HG02938 (cell line): ENCODE results near the gene ADCY1.

Source experiments
- ATAC-seq: cut with Tn5 transposase; IDR thresholded peaks from one replicate; pipeline ENCODE4 v1.9.1; 2021; ENCODE audit warnings: mild to moderate bottlenecking, moderate library complexity; ENCODE audit not compliant: unreplicated experiment

Gene ADCY1

DNA sequence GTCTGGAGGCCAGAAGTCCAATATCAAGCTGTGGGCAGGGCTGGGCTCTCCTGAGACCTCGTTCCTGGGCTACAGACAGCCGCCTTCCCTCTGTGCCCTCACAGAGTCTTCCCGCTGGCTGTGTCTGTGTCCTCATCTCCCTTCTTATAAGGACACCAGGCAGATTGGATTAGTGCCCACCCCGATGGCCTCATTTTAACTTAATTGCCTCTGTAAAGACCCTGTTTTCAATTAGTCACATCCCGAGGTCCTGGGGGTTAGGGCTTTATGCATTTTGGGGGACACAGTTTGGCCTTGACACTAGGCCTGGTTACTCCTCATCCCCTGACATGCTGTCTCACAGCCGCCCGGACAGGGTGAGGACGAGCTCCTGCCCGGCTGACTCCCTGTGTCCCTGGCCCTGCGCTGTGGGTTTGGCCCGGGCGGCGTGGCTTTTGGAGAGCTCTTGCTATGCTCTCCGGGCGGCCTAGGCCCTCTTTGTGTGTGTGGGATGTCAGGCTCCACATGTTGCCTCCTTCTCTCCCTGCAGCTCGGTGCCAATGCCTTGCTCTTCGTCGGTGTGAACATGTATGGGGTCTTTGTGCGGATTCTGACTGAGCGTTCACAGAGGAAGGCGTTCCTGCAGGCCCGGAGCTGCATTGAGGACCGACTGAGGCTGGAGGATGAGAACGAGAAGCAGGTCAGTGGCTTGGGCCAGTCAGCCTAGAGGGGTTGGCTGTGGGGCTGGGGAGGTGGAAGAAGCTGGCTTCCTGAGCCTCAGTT is 18.2 kb downstream of the ADCY1 start:
- no peak for ATAC-seq

DNA sequence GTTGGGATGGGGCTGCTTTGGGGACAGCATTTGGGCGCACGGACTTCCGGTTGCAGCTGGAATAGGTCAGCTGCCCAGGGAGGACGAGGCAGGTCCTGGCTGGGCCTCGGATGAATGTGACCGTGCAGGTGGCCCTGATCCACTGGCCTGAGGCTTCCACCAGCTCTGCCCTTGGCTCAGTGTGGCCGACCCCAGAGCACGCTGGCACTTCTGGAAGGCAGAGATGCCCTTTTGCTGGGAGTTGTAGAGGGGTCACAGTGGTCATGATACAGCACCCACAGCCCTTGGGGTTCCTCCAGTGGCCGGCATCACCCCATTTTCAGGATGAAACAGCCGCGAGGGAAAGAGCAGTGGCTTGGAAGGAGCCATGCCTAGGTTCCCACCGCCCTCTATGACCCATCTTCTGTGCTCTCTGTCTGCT is 19.0 kb downstream of the ADCY1 start:
- ATAC-seq: no peak

DNA sequence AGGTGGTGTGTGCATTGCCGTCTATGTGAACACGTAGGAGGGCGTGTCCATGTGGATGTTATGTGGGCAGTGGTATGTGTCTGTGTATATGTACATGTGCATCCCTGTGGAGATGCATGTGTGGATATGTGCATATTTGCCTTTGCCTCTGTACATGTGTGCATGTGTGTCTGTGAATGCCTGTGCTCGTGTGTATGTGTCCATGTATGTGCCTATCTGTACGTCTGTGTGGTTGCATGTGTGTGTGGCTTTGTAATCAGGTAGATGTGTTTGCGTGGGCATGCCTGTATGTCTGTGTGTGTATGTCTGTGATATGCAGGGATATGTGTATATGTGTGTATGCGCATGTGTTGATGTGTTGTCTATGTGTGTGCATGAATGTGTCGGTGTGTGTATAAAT is 19.7 kb downstream of the ADCY1 start:
- ATAC-seq: no peak

DNA sequence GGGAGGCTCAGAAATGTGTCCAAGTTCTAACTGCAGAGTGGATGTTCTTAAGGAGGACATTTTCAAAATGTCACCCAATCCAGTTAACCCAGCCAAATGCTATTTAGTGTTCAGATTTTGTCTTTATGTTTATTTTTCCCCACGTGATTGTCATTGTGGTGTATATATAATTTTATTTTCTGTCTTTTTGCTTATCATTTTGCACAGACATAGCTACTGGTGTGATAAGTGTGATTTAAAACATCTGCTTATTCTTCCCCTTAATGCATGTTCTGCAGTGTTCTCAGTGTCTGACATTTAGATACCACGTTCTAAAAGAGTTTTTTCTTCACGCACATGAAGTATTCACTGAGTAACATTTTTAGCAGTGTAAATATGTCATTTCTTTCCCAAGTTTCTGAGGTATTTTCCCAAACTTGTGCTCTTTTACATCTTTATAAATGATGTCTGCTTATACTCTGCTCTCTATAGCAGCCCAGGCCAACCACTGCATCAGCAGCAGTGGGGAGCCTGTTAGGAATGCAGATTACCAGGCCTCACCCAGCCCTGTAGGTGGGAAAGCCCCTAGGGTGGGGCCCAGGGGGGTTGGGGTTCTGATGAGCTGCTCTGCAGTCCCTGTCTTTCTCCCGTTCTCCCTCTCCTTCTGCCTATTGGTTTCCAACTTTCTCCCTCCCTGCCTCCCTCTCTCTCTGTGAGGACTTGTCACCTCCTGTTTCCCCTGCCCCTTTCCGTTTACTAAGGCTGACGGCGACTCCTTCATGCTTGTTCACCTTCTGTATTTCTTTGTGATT is 20.8 kb downstream of the ADCY1 start:
- ATAC-seq: no peak

- no peak for ATAC-seq
Measured at GRCh38 chr7:45595809-45596664, 21.9 kb downstream of the ADCY1 start.

GRCh38 chr7:45596665-45597095 is 22.5 kb downstream of the ADCY1 start:
- no peak for ATAC-seq

GRCh38 chr7:45597286-45597984 is 23.3 kb downstream of the ADCY1 start:
- ATAC-seq: no peak

DNA sequence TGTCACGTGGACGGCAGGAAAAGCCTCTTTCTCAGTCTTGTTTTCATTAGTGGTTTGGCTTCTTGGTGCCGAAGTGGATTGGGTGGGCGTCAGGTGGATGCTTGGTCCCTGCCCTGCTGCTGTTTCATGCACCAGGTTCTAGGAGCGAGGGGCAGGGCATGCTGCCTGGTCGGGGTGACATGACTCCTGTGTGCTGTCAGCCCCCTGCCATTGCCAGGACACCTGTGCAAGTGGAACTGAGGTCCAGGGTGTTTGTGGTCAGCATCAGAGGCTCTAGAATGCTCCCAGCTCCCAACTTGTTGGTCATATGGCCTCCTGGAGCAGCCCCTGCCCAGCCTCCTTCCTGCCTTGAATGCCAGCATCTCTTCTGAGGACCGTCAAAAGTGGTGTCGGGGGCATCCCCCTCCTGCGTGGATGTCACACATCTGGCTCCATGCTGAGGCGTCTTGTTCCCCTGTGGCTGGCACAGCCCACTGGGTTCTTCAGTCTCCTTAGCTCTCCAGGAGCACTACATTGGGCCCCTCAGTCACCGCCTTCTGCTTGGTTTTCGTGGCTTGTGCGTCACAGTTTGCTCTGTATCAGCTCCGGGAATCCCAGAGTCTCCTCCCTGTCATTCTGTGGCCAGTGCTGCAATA is 24.8 kb downstream of the ADCY1 start:
- ATAC-seq: no peak

DNA sequence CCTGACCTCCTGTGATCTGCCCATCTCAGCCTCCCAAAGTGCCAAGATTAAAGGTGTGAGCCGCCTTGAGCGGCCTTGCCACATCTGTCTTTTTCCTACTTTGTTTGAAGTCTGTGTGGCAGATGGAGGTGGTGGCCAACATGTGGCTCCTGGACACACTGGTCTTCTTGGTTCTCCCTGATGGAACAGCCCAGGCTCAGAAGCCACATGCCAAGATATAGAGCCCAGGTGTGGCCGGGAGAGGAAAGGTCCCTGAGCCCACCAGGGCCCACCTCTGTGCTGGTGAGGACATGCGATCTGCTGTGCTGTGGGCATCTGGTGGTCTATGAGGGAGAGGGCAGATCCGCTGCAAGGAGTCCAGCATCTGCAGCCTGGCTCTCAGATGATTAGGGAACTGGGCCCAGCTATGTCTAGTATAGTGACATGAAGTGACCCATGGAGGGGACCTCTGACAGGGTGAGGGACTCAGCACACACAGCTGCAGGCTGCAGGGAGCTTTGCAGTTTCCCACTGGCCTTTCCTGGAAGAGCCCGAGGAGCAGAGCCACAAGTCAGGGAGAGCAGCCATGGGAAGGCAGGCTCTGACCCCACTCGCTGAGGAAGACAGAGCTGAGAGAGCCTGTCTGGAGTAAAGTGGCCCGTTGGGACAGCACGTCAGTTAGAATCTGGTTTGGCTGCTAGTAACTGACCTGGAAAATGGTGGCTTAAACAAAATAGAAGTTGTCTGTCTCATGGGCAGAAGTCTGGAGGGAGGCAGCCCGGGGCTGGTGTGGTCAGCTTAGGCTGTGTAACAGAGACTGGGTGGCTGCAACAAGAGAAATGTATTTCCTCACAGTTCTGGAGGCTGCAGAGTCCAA is 25.9 kb downstream of the ADCY1 start:
- no peak for ATAC-seq

DNA sequence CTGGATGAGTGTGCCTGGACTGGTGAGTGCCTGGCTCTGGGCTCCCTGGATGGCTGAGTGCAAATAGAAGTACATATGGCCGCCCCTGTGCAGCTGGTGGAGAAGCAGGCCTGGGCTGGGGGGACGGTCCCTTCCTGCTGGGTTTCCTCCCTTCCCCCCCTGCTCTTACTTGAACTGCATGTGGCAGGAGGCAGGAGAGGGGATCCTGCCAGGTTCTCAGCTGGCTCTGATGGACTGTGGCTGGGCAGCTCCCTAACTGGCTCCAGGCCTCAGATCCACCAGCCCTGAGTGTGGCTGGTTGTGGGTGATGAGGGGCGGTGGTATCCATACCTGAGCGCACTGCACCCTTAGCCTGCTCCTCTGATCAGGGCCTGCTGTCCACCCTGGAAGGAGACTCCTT is 26.9 kb downstream of the ADCY1 start:
- no peak for ATAC-seq

DNA sequence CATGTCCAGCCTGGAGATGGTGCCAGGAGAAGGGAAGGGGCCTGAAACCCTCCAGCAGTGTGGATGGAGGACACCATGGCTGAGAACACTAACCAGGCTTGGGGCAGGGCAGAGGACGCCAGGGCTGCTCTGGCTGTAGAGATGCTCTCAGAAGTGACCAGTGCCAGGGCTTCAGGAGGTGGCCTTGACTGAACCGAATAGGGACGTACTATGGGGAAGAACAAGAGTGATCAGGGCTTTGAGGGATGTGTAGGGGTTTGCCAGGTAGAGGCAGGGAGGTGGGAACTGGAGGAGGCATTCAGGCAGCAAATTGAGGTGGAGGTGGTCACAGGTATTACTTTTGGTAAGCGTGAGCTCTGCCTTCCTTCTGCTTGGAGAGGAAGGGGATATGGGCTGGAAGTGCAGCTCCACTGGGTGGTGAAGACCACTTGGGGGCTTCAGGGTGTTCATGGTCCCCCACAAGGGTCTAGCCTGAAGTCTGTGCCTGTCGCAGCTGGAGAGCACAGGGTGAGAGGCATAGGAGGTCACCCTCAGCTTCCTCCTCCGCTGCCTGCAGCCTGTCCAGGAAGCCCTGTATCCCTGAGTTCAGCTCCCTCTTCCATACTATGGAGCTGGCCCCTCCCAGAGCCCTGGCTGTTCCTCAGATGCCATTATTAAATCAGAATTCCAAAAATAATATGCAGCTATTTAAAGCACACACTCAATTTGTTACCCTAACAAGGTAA is 27.8 kb downstream of the ADCY1 start:
- ATAC-seq: no peak

- ATAC-seq: no peak
Measured at GRCh38 chr7:45606050-45606449, 31.9 kb downstream of the ADCY1 start.

GRCh38 chr7:45606931-45607330 is 32.8 kb downstream of the ADCY1 start:
- no peak for ATAC-seq

- ATAC-seq: no peak
Measured at GRCh38 chr7:45609180-45609579, 35.0 kb downstream of the ADCY1 start.

DNA sequence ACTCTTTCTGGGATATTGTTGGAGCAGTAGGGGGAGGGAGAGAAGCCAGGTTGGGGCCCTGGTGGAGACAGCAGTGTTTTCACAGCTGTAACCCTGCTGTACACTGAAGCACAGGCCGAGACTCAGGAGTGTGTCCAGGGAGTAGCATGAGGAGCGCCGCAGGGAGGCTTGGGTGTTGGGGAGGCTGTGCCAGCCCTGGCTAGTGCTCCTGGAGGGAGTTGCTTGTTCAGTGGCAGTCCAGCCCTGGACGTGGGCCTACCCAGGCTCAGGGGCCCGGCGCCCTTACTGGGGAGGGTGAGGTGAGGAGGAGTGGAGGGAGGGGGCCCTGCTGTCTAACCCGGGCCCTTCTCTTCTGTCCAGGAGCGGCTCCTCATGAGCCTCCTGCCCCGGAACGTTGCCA is 35.9 kb downstream of the ADCY1 start:
- ATAC-seq: no peak

- no peak for ATAC-seq
Measured at GRCh38 chr7:45610660-45611299, 36.6 kb downstream of the ADCY1 start.

- no peak for ATAC-seq
Measured at GRCh38 chr7:45617166-45617565, 43.0 kb downstream of the ADCY1 start.

DNA sequence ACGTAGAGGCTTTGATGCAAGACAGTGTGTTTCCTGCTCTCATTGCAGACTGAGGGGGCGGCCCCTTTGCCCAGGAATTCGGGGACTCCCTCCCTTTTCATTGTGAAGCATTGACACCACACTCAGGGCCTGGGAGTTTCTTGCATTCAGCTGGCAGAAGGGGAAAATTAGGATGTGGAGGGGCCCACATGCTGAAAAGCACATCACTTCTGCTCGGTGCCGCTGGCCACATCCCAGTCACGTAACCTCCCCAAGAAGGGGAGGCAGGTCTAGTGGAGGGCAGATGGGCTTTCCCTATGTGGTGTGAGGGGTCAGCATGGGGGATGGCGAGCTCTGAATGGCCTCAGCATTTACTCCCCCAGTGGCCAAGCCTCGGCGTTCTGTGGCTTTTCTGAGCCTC is 47.9 kb downstream of the ADCY1 start:
- ATAC-seq: no peak
